ENCODE measurements around the gene RSPH9. TPM values are rescaled to one million over a fixed set of nuclear protein-coding genes. Genes with fewer than 3 reads are reported as not detected.

Gene RSPH9
- total RNA-seq, 1 experiment from 2014 or later = 0.28 TPM

- in situ Hi-C loops (cut with HindIII; ENCODE audit: low pct_unique_long_range_greater_than_20kb, low sequenced_read_pairs) = no loop called here
- CTCF ChIA-PET = interaction anchor here (0.7 kb wide), 1 partner anchor 86 kb away, joined by 7 read pairs; no protein-coding TSS in a partner anchor
- intact Hi-C loops (cut with micrococcal nuclease; ENCODE audit: unreplicated experiment) = no loop called here
These were observed 28.7 kb downstream of the RSPH9 start for GRCh38 chr6:43673444-43674084.

GRCh38 chr6:43674291-43674690 lies 29.5 kb downstream of the RSPH9 start:
- CTCF ChIA-PET = no interaction called here
- BruUV-seq (replicated peaks) = no TSS peak
- DNase-seq (ENCODE audit: low read depth, low spot score) = no peak
- Histone ChIP-seq H3K4me3 (ENCODE audit: low read depth in 2 of 2, low read length in 2 of 2) (no peak overlapping the region), H3K4me1 (ENCODE audit: control insufficient read depth, insufficient read depth, low read length) (no peaks in the 10 kb centered on the region), H3K9me3 (ENCODE audit: control insufficient read depth, insufficient read depth, low read depth, low read length) (no peaks in the 10 kb centered on the region), H3K36me3 (ENCODE audit: control insufficient read depth, insufficient read depth, low read length) (peaks cover 10% of the 10 kb centered on the region), H3K27me3 (ENCODE audit: control insufficient read depth, insufficient read depth, low read length) (no peaks in the 10 kb centered on the region), H3K27ac (ENCODE audit: low read length) (no peak overlapping the region)
- ATAC-seq = no peak
- in situ Hi-C loops (cut with HindIII; ENCODE audit: low pct_unique_long_range_greater_than_20kb, low sequenced_read_pairs) = no loop called here
- intact Hi-C loops (cut with micrococcal nuclease; ENCODE audit: unreplicated experiment) = no loop called here
- TF ChIP-seq SIN3A (IDR thresholded peaks at IDR 0.05; ENCODE audit: borderline replicate concordance, insufficient read depth, low read depth, low read length) (no peak), CTCF (IDR thresholded peaks at IDR 0.05) (no peak), POLR2AphosphoS5 (IDR thresholded peaks at IDR 0.05; ENCODE audit: low read depth, low read length) (no peak), REST (IDR thresholded peaks at IDR 0.05; ENCODE audit: insufficient read depth in 1 of 2, low read depth in 2 of 2, low read length in 1 of 2) (no peak), TCF7L2 (IDR thresholded peaks at IDR 0.05; ENCODE audit: low read depth, low read length) (no peak)
- POLR2A ChIA-PET = no interaction called here

More at GRCh38 chr6:43673444-43674084, 28.7 kb downstream of the RSPH9 start:
- no peak for DNase-seq (ENCODE audit: low read depth, low spot score)
- no peak for ATAC-seq
- no peak overlapping the region for H3K4me3 ChIP-seq (ENCODE audit: low read depth in 2 of 2, low read length in 2 of 2)
- H3K27me3 ChIP-seq (ENCODE audit: control insufficient read depth, insufficient read depth, low read length) = no peaks in the 10 kb centered on the region
- H3K9me3 ChIP-seq (ENCODE audit: control insufficient read depth, insufficient read depth, low read depth, low read length) = no peaks in the 10 kb centered on the region
- H3K4me1 ChIP-seq (ENCODE audit: control insufficient read depth, insufficient read depth, low read length) = no peaks in the 10 kb centered on the region; the same call in 1 of the 2 replicates
- H3K27ac ChIP-seq (ENCODE audit: low read length) = no peak overlapping the region
- BruUV-seq (replicated peaks) = no TSS peak
- TF ChIP-seq CTCF (IDR thresholded peaks at IDR 0.05) (no peak), REST (IDR thresholded peaks at IDR 0.05; ENCODE audit: insufficient read depth in 1 of 2, low read depth in 2 of 2, low read length in 1 of 2) (no peak), TCF7L2 (IDR thresholded peaks at IDR 0.05; ENCODE audit: low read depth, low read length) (no peak), SIN3A (IDR thresholded peaks at IDR 0.05; ENCODE audit: borderline replicate concordance, insufficient read depth, low read depth, low read length) (no peak), POLR2AphosphoS5 (IDR thresholded peaks at IDR 0.05; ENCODE audit: low read depth, low read length) (no peak)
- POLR2A ChIA-PET = interaction anchor here (0.5 kb wide), 1 partner anchor 460 kb away, joined by 3 read pairs; no protein-coding TSS in a partner anchor
- H3K36me3 ChIP-seq (ENCODE audit: control insufficient read depth, insufficient read depth, low read length) = peaks cover 9% of the 10 kb centered on the region
